ENCODE measurements around the gene ERP27.

ERP27 gene

DNA sequence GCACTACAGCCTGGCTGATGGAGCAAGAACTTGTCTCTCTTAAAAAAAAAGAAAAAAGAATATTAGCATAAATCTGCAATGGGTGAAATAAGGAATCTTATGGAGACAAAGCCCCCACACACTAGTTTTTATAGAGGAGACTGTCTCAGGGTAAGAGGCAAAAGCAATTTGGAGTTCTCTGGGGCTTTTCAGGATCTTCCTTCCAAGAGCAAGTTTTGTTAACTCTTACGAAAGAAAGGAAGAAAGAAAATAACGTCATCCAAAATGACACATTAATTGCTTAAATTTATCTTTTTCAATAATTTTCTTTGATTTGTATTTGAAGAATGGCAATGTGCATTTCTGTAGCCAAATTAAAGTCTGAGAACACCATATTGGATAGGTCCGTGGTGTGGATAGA is 38.3 kb upstream of the ERP27 start:
- TF ChIP-seq CTCF (IDR thresholded peaks at IDR 0.05; ENCODE audit: low read length) (no peak), EZH2 (IDR thresholded peaks at IDR 0.05; ENCODE audit: borderline replicate concordance, low read length) (no peak)
- no peaks in the 10 kb centered on the region for H3K27me3 ChIP-seq (ENCODE audit: insufficient read depth, low read length)
- H3F3A ChIP-seq (ENCODE audit: insufficient read depth, low read length): no peaks in the 10 kb centered on the region
- H3K27ac ChIP-seq (ENCODE audit: low read depth, low read length, poor library complexity, severe bottlenecking): no peak overlapping the region
- no peaks in the 10 kb centered on the region for H3K9me3 ChIP-seq (ENCODE audit: low read length)
- H4K20me1 ChIP-seq (ENCODE audit: insufficient read depth, low read length): no peaks in the 10 kb centered on the region
- H3K9ac ChIP-seq (ENCODE audit: low read length): no peak overlapping the region
- H3K4me2 ChIP-seq (ENCODE audit: low read length): no peak overlapping the region
- no peaks in the 10 kb centered on the region for H3K9me2 ChIP-seq (ENCODE audit: low read depth, low read length)
- H3K4me3 ChIP-seq (ENCODE audit: low read depth, low read length, poor library complexity, severe bottlenecking): no peak overlapping the region
- H2AFZ ChIP-seq (ENCODE audit: low read length): no peak overlapping the region
- no peaks in the 10 kb centered on the region for H3K79me2 ChIP-seq (ENCODE audit: insufficient read depth, low read length)
- H3K36me3 ChIP-seq (ENCODE audit: insufficient read depth, low read length): no peaks in the 10 kb centered on the region
- no peaks in the 10 kb centered on the region for H3K4me1 ChIP-seq (ENCODE audit: insufficient read depth, low read length, severe bottlenecking)

GRCh38 chr12:14975457-14975856 is 37.1 kb upstream of the ERP27 start:
- Histone ChIP-seq H3K27me3 (ENCODE audit: insufficient read depth, low read length) (no peaks in the 10 kb centered on the region), H4K20me1 (ENCODE audit: insufficient read depth, low read length) (no peaks in the 10 kb centered on the region), H3K9me3 (ENCODE audit: low read length) (no peaks in the 10 kb centered on the region), H3K9me2 (ENCODE audit: low read depth, low read length) (no peaks in the 10 kb centered on the region), H3K36me3 (ENCODE audit: insufficient read depth, low read length) (no peaks in the 10 kb centered on the region), H3F3A (ENCODE audit: insufficient read depth, low read length) (no peaks in the 10 kb centered on the region), H2AFZ (ENCODE audit: low read length) (no peak overlapping the region), H3K4me3 (ENCODE audit: low read depth, low read length, poor library complexity, severe bottlenecking) (no peak overlapping the region), H3K4me1 (ENCODE audit: insufficient read depth, low read length, severe bottlenecking) (no peaks in the 10 kb centered on the region), H3K27ac (ENCODE audit: low read depth, low read length, poor library complexity, severe bottlenecking) (no peak overlapping the region), H3K9ac (ENCODE audit: low read length) (no peak overlapping the region), H3K4me2 (ENCODE audit: low read length) (no peak overlapping the region), H3K79me2 (ENCODE audit: insufficient read depth, low read length) (no peaks in the 10 kb centered on the region)
- no peak for TF ChIP-seq EZH2 (IDR thresholded peaks at IDR 0.05; ENCODE audit: borderline replicate concordance, low read length)
- no peak for TF ChIP-seq CTCF (IDR thresholded peaks at IDR 0.05; ENCODE audit: low read length)

DNA sequence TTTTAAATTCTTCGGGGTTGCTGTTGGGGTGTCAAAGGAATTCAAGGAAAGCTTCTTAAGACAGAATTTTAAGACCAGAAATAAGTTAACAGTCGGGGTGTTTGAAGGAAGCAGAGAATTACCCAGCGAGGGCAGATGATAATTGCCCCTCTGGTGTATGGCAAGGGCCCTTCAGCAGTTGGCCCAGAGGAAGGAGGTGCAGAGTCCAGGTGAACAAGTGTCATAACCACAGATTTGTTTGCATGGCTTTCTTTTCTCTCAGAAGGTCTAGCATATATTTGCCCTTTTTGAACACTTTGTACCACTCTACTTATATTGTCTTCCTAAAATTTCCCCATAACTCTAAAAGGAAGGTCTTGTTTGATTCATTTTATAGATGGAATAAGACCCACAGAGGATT is 36.3 kb upstream of the ERP27 start:
- Histone ChIP-seq H3K4me3 (ENCODE audit: low read depth, low read length, poor library complexity, severe bottlenecking) (no peak overlapping the region), H3K9me2 (ENCODE audit: low read depth, low read length) (no peaks in the 10 kb centered on the region), H3K4me2 (ENCODE audit: low read length) (no peak overlapping the region), H3K27me3 (ENCODE audit: insufficient read depth, low read length) (no peaks in the 10 kb centered on the region), H3K9ac (ENCODE audit: low read length) (no peak overlapping the region), H3K27ac (ENCODE audit: low read depth, low read length, poor library complexity, severe bottlenecking) (no peak overlapping the region), H3K36me3 (ENCODE audit: insufficient read depth, low read length) (no peaks in the 10 kb centered on the region), H3F3A (ENCODE audit: insufficient read depth, low read length) (no peaks in the 10 kb centered on the region), H2AFZ (ENCODE audit: low read length) (no peak overlapping the region), H3K4me1 (ENCODE audit: insufficient read depth, low read length, severe bottlenecking) (no peaks in the 10 kb centered on the region), H3K9me3 (ENCODE audit: low read length) (no peaks in the 10 kb centered on the region), H3K79me2 (ENCODE audit: insufficient read depth, low read length) (no peaks in the 10 kb centered on the region), H4K20me1 (ENCODE audit: insufficient read depth, low read length) (no peaks in the 10 kb centered on the region)
- TF ChIP-seq EZH2 (IDR thresholded peaks at IDR 0.05; ENCODE audit: borderline replicate concordance, low read length) (no peak), CTCF (IDR thresholded peaks at IDR 0.05; ENCODE audit: low read length) (no peak)

All from OCI-LY1 (cell line).